Stimulated activated CD8-positive, alpha-beta memory T cell treated with anti-CD3 and anti-CD28 coated beads, Interleukin-7, amount 100 ng/mL, for 1 hour (primary cell): Measurements from ENCODE around the gene ARMC9.
"Not testable (repeated sequence)": the region's sequence is repeated elsewhere in the genome, so short reads cannot be mapped to it uniquely, and the experiment has no call there.

Source experiments
- DNase-seq, 2 donors: peaks; one replicate each; pipeline ENCODE4 v3.0.0-alpha.2; 2020; ENCODE audit warnings: low read depth in 2 of 2

Gene ARMC9

DNA sequence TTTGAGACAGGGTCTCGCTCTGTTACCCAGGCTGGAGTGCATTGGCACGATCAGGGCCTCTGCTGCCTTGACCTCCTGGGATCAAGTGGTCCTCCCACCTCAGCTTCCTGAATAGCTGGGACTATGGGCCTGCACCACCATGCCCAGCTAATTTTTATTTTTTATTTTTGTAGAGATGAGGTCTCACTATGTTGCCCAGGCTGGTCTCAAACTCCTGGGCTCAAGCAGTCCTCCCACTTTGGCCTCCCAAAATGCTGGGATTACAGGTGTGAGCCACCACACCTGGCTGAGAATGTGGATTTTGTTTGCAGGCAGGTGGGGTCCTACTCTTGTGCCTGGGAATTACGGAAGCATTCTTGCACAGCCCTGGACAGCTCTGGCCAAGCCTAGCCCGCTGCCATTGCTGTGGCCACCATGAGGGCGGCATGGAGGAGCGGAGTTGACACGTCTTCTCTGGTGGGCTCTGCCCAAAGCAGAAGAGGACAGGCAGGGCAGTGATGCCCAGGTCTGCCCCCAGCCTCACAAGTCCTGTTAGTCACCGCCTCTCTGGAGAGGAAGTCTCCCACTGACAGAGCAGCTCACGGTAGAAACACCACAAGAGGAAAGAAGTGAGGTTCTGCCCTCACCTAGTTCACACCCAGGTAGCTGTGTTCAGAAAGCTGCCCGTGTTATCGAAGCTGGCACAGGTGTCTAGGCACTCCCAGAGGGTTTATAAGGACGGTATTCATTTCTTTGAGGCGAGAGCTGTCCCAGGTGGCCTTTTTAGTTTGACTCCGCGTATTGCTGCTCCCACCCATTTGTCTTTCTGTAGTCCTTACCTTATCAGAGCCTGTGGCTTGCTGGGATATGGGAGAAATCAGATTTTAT is 46.2 kb downstream of the ARMC9 start:
- DNase-seq = no peak

DNA sequence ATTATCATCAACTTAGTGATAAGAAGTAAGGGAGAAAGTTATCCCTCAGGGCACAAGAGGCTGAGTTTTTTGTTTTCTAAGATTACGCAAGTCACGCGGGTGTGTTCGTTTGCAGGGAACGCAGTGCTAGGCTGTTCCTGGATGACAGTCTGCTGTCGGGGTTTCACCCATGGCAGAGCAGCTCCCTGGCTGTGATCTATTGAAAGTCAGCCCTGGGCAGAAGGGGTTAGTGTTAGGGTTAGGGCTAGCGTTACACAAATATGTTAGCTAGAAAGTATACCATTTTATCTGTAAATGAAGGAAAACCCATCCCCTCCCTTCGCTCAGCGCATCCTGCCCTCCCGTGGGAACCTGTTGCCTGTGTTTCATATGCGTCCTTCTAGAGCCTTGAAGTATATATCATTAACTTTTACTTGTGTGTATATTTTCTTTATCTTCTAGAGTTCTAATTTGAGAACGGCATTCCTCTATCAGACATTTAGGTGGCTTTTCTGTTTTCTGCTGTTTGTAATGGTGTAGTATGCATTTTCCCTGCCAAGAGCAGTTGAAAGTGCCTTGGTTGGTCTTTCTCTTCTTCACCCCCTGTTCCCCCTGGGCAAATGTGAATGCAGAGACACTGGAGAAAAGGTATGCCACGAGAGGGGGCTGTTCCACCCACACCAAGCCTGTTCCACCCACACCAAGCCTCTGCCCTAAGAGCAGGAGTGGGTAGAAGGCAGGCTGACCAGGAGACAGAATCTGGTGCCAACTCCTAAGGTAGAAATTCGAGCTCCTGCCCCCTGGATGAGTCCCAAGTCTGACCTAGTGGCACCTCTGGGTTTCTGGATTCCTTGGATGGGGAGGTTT is 47.0 kb downstream of the ARMC9 start:
- no peak for DNase-seq

DNA sequence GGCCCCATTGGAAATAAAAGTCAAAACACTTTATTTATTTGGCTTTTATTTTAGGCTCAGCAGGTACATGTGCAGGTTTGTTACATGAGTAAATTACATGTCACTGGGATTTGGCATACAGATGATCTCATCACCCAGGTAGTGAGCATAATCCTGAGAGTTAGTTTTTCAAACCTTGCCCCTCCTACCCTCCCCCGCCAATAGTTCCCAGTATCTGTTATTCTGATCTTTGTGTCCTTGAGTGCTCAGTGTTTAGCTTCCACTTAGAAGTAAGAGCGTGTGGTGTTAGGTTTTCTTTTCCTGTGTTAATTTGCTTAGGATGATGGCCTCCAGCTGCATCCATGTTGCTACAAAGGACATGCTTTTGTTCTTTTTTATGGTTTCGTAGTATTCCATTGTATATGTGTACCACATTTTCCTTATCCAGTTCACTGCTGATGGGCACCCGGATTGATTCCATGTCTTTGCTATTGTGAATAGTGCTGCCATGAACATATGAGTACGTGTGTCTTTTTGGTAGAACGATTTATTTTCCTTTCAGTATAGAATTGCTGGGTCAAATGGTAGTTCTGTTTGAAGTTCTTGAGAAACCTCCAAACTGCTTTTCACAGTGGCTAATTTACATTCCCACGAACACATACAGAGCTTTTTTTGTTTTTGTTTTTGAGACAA is 47.9 kb downstream of the ARMC9 start:
- no peak for DNase-seq

DNA sequence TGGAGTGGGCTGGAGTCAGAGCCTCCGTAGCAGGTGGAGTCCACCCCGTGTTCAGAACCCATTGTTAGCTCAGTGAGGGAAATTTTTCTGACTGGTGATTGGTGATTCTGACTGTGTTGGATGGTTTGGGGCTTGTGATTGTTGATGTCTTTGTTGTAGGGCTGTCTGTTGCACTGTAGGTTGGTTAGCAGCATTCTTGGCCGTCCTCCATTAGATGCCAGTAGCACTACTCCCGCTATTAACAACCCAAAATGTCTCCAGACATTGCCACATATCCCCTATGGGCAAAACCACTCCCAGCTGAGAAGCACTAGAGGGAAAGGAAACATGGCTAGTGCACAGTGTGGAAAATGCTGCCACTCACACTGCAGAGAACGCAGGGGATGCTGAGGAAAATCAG is 51.7 kb downstream of the ARMC9 start:
- DNase-seq = no peak

DNA sequence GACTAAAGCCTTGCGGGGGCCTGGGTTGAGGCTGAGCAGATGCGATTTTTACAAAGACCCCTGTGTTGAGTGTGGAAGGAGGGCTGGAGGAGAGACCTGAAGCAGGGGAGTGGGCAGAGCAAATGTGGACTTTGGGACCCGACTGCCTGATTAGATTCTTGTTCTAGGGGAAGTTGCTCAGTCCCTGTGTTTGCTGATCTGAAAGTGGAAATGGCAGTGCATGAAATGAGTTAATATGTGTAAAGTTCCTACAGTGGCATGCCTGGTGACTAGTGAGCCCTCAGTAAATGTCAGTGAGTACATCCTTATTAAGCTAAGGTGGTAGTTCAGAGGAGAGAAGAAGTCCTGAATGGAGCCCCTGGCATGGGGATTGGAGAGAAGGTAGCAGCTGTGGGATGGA is 52.3 kb downstream of the ARMC9 start:
- no peak for DNase-seq

DNA sequence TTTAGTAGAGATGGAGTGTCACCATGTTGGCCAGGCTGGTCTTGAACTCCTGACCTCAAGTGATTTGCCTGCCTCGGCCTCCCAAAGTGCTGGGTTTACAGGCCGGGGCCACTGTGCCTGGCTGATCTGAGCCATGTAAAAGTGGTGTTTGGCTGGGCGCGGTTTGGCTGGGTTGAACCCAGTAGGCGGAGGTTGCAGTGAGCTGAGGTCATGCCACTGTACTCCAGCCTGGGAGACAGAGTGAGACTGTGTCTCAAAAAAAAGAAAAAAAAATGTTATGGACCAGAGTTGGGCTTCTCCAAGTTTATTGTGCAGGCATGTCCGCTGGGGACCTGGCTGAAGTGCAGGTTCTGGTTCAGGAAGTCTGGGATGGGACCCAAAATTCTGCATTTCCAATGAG is 54.9 kb downstream of the ARMC9 start:
- DNase-seq = not testable (repeated sequence)

DNA sequence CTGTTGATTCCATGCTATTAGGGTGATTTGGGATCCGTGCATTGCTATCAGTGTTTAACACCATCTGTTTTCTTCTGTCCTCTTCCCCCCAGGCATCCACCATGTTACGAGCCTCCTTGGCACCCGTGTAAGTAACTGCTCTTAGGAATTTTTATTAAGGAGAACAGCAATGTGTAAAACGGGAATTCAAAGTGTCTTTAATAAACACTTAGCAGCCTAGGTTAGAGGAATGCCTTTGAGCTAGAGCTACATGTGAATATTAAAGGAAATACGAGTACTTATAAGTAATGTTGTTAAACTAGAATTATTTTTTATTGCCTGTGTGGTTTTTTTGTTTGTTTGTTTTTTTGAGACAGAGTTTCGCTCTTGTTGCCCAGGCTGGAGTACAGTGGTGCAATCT is 58.1 kb downstream of the ARMC9 start:
- no peak for DNase-seq

DNA sequence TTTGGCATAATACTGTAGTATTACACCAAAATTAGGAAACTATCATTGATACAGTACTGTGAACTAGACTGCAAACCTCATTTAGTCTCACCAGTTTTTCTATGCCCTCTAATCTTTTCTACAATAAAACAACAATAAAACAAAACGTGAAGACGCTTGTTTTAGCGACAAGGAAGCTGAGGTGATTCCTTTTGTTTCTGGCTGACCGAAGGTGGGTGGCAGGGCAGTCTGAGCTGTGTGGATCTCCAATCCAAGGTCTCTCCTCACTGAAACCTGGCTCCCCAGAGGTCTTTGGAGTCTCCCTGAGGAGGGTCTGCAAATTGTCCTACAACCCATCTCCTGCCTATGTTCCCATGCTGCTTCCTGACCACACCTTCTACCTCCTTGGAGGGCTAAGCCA is 59.3 kb downstream of the ARMC9 start:
- no peak for DNase-seq

DNA sequence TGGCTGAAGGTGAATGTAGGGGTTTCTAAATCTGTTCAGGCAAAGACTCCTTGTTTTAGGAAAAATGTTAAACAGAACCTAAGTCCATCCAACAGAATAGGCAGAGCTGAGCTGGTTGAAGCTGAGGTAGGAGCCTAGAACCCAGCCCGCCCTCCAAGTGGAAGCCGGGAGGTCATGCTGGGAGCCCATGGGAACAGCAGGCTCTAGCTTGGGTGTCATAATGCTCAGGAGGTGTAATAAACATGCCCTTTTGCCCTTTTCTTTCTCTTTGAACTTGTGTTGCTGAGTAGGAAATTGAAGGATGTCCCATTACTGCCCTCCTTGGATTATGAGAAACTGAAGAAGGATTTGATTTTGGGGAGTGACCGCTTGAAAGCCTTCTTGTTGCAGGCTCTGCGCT is 60.3 kb downstream of the ARMC9 start:
- DNase-seq = no peak

DNA sequence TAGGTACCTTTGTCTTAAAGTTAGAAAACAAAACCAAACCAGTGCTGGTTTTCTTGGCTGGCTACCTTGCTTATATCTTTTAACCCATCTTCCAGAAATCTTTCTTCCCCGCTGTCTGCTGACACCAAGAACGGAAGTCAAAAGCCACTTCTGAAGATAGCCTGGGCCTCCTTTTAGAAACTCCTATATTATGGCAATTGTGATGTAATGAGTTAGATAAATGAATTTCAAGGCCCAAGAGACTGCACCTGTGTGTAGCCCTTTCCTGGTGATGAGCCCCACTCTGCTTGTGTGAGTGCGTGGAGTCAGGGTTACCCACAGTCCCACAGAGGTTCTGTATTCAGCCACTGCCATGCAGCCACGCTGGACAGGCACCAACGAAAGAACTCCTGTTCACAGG is 60.7 kb downstream of the ARMC9 start:
- DNase-seq = no peak

DNA sequence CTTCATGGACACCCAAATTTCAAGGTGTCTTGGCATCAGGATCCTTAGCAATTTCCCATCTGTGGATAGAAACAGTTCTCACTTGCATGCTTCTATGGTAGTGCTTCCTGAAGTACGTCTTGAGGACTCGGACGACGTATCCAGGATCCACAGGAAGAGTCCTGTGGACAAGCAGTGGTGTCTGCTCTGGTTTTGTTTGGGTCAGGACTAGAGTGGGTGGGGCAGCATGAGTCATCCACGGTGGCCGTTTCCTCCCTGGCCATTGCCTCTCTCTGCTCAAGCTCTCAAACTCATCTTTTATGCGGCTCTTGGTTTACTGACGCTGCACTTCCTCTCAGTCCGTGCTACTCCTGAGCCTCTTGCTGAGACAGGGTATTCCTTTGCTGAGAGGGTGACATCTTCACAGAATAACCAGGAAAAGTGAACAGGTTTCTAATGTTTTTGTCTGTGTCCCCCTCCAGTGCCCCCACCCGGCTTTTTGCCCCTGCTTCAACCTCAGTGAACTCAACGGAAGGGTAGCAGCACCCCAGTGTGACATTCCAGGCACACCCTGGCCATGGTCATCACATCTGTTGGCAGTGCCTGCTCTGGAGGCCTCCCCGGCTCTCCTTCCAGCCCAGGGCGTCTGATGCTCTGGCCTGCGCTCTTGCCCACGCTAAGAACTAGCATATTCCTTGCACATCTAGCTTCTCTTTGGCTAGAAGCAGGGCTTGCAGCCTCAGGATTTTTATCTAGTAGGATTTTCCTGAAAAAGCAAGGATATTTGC is 62.2 kb downstream of the ARMC9 start:
- no peak for DNase-seq

DNA sequence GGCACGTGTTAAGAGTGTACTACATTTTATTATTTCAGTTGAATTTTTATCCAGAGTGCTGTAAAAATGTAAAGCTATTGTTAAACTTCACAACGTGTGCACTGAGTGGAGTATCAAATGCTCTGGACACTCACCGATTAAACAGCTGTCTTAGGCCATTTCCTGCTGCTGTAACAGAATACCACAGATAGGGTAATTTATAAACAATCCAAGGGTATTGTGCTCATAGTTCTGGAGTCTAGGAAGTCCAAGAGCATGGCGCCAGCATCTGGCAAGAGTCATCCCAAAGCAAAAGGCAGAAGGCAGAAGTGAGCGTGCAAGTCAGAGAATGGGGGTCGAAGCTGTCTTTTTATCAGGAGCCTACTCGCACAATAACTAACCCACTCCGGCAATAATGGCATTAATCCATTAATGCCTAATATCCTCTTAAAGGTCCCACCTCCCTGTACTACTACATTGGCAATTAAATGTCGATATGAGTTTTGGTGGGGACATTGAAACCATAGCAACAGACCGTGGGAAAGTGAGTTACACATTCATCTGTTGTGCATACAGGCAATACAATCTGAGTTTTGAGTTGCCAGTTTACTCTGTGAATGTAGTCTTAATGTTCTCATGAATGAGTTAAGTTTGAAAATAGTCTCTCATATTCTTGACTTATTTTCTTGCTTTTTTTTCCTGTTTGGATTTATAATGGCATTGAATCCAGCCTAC is 64.8 kb downstream of the ARMC9 start:
- DNase-seq = no peak

DNA sequence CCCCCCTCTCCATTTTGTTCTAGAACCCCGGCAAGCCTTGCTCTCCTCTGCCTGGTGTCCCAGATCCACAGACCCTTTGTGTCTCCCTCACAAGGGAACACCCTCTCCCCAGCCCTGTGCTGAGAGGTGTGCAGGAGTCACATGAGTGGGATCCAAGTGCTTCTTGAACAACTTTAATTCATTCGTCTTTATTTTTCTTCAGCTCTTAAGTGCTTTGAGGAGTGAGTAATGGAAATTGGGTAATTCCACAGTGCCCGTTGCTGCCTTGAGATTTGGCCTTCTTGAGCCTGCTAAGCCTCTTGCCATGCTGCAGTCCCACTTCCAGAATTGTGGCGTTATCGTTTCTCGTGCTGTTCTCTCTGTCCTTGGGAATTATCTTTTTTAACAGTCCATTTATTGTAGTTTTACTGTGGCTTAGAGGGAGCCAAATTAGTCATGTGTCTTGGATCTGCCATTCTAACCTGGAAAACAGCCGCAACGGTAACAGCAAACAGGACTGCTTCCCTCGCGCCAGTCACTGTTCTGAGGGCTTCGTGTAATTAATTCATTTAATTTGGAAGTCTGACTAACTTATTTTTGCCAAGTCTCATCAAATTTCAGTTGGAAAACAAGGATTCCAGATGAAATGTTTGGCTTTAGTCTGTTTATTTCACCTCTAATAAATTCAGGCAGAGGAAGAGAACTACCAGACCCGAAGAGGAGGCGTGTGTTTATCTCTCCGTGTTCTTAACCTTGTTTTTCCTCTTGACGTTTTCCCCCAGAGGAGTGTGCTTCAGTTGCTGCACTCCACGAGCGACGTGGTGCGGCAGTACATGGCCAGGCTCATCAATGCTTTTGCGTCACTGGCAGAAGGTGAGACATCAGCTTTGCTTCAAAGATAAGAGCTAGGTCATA is 72.0 kb downstream of the ARMC9 start:
- DNase-seq = no peak

DNA sequence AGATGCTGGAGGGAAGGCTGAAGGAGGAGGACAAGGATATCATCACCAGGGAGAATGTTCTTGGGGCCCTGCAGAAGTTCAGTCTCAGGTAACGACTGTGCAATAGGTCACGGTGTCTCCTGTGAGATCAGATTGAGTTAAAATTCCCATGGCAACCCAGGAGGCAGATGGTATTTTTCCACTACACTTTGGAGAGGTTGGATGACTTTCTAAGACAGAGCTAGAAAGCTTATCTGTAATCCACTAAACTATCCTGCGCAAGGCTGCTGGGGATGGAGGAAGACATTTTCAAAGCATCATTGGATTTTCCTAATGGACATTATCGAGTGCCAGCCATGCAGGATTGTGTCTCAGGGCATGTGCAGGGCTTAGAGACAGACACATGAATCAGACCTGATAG is 74.6 kb downstream of the ARMC9 start:
- no peak for DNase-seq

DNA sequence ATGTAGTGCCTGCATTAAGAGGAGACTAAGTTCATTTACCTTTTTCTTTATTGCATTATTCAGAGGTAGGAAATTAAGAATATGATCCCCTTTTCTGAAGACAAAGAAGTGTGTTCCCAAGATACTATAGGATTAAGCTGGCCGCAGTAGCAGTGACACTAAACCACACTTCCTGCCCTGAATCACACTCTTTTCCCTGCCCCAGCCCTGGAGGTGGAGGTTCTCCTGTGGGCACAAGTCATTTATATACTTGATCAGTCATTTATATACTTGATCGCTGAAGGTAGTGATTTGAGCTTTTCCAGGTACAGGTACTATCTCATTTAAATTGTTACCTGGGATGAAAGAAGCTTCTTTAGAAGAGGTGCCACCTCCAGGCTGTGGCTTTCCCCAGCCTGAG is 78.6 kb downstream of the ARMC9 start:
- no peak for DNase-seq

DNA sequence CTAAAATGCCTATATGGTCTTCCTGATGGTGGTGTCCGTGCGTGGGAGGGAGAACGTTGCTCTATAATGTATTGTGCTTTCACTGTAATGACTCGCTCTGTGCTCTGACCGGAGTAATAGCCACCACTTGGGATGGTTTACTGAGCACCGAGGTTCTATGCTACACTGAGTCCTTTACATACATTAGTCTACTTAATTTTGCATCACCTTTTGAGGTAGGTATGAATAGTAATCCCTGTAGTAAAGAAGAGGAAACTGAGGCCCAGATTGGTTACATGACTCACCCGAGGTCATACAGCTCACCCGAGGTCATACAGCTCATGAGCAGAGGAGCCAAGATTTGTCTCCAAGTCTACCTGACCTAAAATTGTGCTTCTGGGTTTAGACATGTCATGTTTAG is 79.5 kb downstream of the ARMC9 start:
- DNase-seq = no peak

DNA sequence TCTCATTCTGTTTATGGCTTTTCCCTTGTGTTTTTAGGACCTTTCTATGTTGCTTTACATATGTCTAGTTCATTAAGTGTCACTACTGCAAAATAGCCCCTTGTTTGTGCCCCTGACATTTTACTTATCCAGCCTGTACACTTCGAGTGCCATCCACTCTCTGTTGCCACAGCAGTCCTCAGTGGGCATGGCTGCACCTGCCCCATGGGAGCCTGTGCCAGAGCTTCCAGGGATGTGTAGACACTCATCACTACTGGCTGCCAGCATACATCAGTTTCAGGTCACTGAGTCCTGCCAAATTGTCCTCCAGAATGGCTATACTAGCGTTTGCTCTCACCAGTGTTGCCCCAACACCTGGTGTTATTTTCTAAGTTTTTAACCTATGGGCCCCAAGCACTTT is 80.4 kb downstream of the ARMC9 start:
- DNase-seq = no peak

DNA sequence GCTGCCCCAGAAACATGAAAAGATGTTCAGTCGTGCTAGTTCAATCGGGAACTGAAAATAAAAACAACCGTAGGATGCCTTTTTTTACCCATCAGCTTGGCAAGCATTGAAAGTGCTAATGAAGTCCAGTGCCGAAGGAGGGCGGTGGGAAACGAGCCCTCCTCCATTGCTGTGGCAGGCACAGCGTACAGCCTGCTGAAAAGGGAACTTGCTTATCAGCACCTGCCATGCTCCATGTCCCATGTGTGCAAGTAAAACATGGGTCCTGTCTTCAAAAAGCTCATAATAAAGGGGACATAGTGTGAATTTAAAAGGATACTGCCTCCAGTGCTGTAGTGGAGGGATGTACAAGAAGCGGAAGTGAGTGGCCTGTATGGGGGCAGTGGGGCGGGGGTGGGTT is 82.4 kb downstream of the ARMC9 start:
- DNase-seq = no peak

DNA sequence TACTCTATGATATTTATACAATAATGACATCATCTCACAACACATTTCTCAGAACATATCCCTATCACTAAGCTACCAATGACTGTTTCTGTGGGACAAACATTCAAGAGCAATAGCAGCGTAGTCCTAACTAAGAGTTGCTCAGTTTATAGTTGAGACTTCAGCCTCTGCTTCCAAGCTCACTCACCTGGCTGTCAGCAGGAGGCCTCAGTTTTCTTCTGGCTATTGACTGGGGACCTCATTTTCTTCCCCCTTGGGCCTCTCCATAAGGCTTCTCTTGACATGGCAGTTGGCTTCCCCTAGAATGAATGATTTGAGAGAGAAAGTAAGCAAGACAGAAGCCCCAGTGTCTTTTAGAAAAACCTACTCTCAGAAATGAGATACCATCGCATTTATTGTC is 85.9 kb downstream of the ARMC9 start:
- no peak for DNase-seq

DNA sequence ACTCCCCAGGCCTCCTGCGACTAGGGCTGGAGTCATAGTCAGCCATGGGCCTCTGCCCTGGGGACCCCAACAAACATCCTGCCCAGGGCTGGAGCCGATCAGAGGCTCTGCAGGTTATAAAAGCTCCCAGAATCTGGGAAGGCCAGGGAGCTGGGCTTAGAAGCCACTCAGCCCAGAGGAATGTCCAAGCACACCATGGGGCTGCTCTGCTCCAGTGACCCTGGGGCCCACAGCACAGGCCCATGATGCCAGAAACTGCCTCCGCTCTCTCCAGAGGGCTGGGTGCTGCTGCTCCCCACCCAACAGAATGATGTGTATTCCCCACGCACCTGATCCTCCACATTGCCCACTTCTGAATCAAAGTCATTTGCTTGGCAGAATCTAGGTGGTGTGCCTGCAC is 88.5 kb downstream of the ARMC9 start:
- no peak for DNase-seq
